ENCODE data around the gene ZDHHC23. TPM values are rescaled to one million over a fixed set of nuclear protein-coding genes. Genes with fewer than 3 reads are reported as not detected.

ZDHHC23 gene
- total and polyA plus RNA-seq, 2 of the 13 experiments (the other 11 are each of a cell fraction or from before 2014, with no cell fraction given) = 1.6 to 8.8 TPM

DNA sequence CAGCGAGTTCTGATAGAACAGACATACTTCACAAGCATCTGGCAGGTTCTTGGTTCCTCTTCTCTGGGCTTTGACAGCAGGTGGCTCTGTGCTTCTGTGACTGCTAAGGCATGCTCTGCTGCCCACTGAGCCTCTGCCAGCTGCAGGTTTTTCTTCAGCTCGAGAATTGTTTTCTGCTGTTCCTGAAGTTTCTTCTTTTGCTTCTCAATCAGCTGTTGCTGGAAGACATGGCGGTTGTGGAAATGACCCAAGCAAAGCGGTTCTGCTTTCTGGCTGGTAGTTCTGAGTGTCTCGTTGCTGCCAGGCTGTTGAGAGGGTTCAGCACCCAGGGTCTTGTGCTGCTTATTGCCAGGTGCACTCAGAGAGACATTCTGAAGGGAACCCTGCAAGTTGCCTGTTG, 57.7 kb downstream of the ZDHHC23 start:
- H3K79me2 ChIP-seq (ENCODE audit: insufficient read depth, low read length) = no peaks in the 10 kb centered on the region
- 63% methylated on average over 5 of the region's 5 CpGs for WGBS (ENCODE audit: low lambda C conversion rate)
- TF ChIP-seq ATF7-NPFF (CRISPR knock-in tag; IDR thresholded peaks at IDR 0.05; ENCODE audit: low read depth) (no peak), KMT2A (CRISPR knock-in tag; IDR thresholded peaks at IDR 0.05) (no peak), GPN1 (CRISPR knock-in tag; IDR thresholded peaks at IDR 0.05; ENCODE audit: borderline replicate concordance) (no peak), ZSCAN29 (CRISPR knock-in tag; conservative IDR thresholded peaks at IDR 0.05) (no peak), TERF1 (CRISPR knock-in tag; IDR thresholded peaks at IDR 0.05) (no peak), SETDB1 (CRISPR knock-in tag; IDR thresholded peaks at IDR 0.05; ENCODE audit: borderline replicate concordance) (no peak), ZNF431 (CRISPR knock-in tag; IDR thresholded peaks at IDR 0.05; ENCODE audit: borderline replicate concordance, low read depth) (no peak), ZNF318 (CRISPR knock-in tag; IDR thresholded peaks at IDR 0.05) (no peak)
- TF ChIP-seq, protein P1, sequence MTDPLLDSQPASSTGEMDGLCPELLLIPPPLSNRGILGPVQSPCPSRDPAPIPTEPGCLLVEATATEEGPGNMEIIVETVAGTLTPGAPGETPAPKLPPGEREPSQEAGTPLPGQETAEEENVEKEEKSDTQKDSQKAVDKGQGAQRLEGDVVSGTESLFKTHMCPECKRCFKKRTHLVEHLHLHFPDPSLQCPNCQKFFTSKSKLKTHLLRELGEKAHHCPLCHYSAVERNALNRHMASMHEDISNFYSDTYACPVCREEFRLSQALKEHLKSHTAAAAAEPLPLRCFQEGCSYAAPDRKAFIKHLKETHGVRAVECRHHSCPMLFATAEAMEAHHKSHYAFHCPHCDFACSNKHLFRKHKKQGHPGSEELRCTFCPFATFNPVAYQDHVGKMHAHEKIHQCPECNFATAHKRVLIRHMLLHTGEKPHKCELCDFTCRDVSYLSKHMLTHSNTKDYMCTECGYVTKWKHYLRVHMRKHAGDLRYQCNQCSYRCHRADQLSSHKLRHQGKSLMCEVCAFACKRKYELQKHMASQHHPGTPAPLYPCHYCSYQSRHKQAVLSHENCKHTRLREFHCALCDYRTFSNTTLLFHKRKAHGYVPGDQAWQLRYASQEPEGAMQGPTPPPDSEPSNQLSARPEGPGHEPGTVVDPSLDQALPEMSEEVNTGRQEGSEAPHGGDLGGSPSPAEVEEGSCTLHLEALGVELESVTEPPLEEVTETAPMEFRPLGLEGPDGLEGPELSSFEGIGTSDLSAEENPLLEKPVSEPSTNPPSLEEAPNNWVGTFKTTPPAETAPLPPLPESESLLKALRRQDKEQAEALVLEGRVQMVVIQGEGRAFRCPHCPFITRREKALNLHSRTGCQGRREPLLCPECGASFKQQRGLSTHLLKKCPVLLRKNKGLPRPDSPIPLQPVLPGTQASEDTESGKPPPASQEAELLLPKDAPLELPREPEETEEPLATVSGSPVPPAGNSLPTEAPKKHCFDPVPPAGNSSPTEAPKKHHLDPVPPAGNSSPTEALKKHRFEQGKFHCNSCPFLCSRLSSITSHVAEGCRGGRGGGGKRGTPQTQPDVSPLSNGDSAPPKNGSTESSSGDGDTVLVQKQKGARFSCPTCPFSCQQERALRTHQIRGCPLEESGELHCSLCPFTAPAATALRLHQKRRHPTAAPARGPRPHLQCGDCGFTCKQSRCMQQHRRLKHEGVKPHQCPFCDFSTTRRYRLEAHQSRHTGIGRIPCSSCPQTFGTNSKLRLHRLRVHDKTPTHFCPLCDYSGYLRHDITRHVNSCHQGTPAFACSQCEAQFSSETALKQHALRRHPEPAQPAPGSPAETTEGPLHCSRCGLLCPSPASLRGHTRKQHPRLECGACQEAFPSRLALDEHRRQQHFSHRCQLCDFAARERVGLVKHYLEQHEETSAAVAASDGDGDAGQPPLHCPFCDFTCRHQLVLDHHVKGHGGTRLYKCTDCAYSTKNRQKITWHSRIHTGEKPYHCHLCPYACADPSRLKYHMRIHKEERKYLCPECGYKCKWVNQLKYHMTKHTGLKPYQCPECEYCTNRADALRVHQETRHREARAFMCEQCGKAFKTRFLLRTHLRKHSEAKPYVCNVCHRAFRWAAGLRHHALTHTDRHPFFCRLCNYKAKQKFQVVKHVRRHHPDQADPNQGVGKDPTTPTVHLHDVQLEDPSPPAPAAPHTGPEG (CRISPR knock-in tag; IDR thresholded peaks at IDR 0.05) = no peak

More for the DNA sequence above, 57.7 kb downstream of the ZDHHC23 start:
- ChIA-PET POLR2A (interaction anchor here (0.6 kb wide), 1 partner anchor 11 kb away, joined by 3 read pairs; no protein-coding TSS in a partner anchor), CTCF (ENCODE audit: low intra/inter-chr PET ratio, low total read pairs) (no interaction called here)
- no peaks in the 10 kb centered on the region for H3K9me3 ChIP-seq (ENCODE audit: low read length)
- H4K20me1 ChIP-seq (ENCODE audit: insufficient read depth, low read length) = no peaks in the 10 kb centered on the region
- H3K27ac ChIP-seq (ENCODE audit: extremely low read length, insufficient read depth, low read length) = no peak overlapping the region
- in situ Hi-C loops (cut with HindIII; ENCODE audit: extremely low pct_ligation_motif_present, low pct_unique_long_range_greater_than_20kb) (no loop called here), intact Hi-C loops (cut with micrococcal nuclease; ENCODE audit: unreplicated experiment) (no loop called here)
- ATAC-seq (no peak), DNase-seq (ENCODE audit: low spot score) (no peak), FAIRE-seq (no peak)
- H3K27me3 ChIP-seq (ENCODE audit: control insufficient read depth in 1 of 2, insufficient read depth in 2 of 2, low read length in 2 of 2) = no peaks in the 10 kb centered on the region
- H3K4me3 ChIP-seq (replicated peaks in 1 of 3; ENCODE audit: insufficient read depth in 1 of 3, low read depth in 2 of 3, low read length in 3 of 3) = no peak overlapping the region
- no TSS peak for BruUV-seq (replicated peaks)
- H2AFZ ChIP-seq (ENCODE audit: low read length) = no peak overlapping the region
- H3K4me2 ChIP-seq (ENCODE audit: low read depth, low read length) = no peak overlapping the region
- H3K4me1 ChIP-seq (ENCODE audit: insufficient read depth, low read length) = no peaks in the 10 kb centered on the region
- no peak overlapping the region for H3K9ac ChIP-seq (ENCODE audit: insufficient read depth, low read depth, low read length)
- no peaks in the 10 kb centered on the region for H3K36me3 ChIP-seq (replicated peaks in 1 of 2; ENCODE audit: control insufficient read depth in 1 of 2, insufficient read depth in 2 of 2, low read length in 2 of 2)
